HepG2 (cell line): Measurements from ENCODE around the gene GALNT17. TPM values are rescaled to one million over a fixed set of nuclear protein-coding genes. Genes with fewer than 3 reads are reported as not detected.
"Not testable (repeated sequence)": the region's sequence is repeated elsewhere in the genome, so short reads cannot be mapped to it uniquely, and the experiment has no call there.

Experiments
- ATAC-seq: fragments of 200-7000 bp; cut with Tn5 transposase; 3 replicates; pipeline ENCODE4 v1.9.1; 2020; ENCODE audit warnings: mild to moderate bottlenecking, moderate library complexity
- BruUV-seq: library from RNA; stranded (reverse); fragments of 400-500 nt; replicated peaks from 2 replicates; lab custom pipeline; 2021; lab: Mats Ljungman, UMichigan
- CTCF ChIA-PET: fragments of 300-600 bp; formaldehyde crosslinking; extraction: SDS; loops from one replicate; lab custom pipeline; 2021; ENCODE audit warnings: low total read pairs, inconsistent platforms, low intra/inter-chr PET ratio; lab: Yijun Ruan, JAX
- POLR2A ChIA-PET: fragments of 350-600 bp; sonication (Branson Sonifier 250); formaldehyde crosslinking; loops from one replicate; lab custom pipeline; 2020; ENCODE audit warnings: antibody characterized with exemption, inconsistent platforms; lab: Yijun Ruan, JAX
- DNase-seq: peaks from one replicate; pipeline ENCODE4 v3.0.0-alpha.2; 2015; ENCODE audit warnings: low spot score
- FAIRE-seq: peaks from 3 replicates; lab custom pipeline; 2011; peaks lifted over from hg19 to GRCh38; lab: Jason Lieb, UNC
- H2AFZ ChIP-seq: one replicate; pipeline ENCODE4 v1.6.1; 2011; ENCODE audit warnings: low read length, inconsistent platforms
- H3K27ac ChIP-seq: fragments of 300-600 bp; 3 replicates; pipeline ENCODE4 v1.8.0; 2011; ENCODE audit warnings: mixed run types, mild to moderate bottlenecking, mixed read lengths, low read length, inconsistent platforms; ENCODE audit not compliant: insufficient read depth; ENCODE audit errors: extremely low read length
- H3K27me3 ChIP-seq, 2 experiments: fragments of 200-600 bp in 1 of 2; 2 replicates in 1 of 2; 3 replicates in 1 of 2; pipeline versions ENCODE4 v1.6.0 to v1.8.0; 2011; ENCODE audit warnings: low read length in 2 of 2, mild to moderate bottlenecking in 2 of 2, moderate library complexity in 2 of 2, inconsistent platforms in 1 of 2; ENCODE audit not compliant: insufficient read depth in 2 of 2, control insufficient read depth in 1 of 2
- H3K36me3 ChIP-seq, 2 experiments: fragments of 200-600 bp in 1 of 2; replicated peaks in 1 of 2; 2 replicates in 1 of 2; 3 replicates in 1 of 2; pipeline versions ENCODE4 v1.5.1 to v1.8.0; 2011; ENCODE audit warnings: low read length in 2 of 2, inconsistent platforms in 1 of 2; ENCODE audit not compliant: insufficient read depth in 2 of 2, control insufficient read depth in 1 of 2
- H3K4me1 ChIP-seq: 2 replicates; pipeline ENCODE4 v1.5.1; 2012; ENCODE audit warnings: low read length, inconsistent platforms; ENCODE audit not compliant: insufficient read depth
- H3K4me2 ChIP-seq: 2 replicates; pipeline ENCODE4 v1.6.0; 2011; ENCODE audit warnings: low read depth, low read length, inconsistent platforms
- H3K4me3 ChIP-seq, 3 experiments: fragments of 200-600 bp in 1 of 3; sonication (generic), shearing (Covaris generic) in 1 of 3; replicated peaks in 1 of 3; 2 replicates each; pipeline ENCODE4 v1.5.1; 2011 to 2016; ENCODE audit warnings: low read length in 3 of 3, inconsistent platforms in 2 of 3, low read depth in 2 of 3, mild to moderate bottlenecking in 2 of 3, control low read depth in 1 of 3, mixed read lengths in 1 of 3; ENCODE audit not compliant: insufficient read depth in 1 of 3
- H3K79me2 ChIP-seq: one replicate; pipeline ENCODE4 v1.6.1; 2011; ENCODE audit warnings: low read length, inconsistent platforms; ENCODE audit not compliant: insufficient read depth
- H3K9ac ChIP-seq: 2 replicates; pipeline ENCODE4 v1.6.0; 2011; ENCODE audit warnings: mild to moderate bottlenecking, low read depth, low read length, inconsistent platforms; ENCODE audit not compliant: insufficient read depth
- H3K9me3 ChIP-seq: 2 replicates; pipeline ENCODE4 v1.5.1; 2012; ENCODE audit warnings: mild to moderate bottlenecking, low read length
- H4K20me1 ChIP-seq: 2 replicates; pipeline ENCODE4 v1.6.0; 2011; ENCODE audit warnings: inconsistent platforms, mild to moderate bottlenecking, low read length, moderate library complexity; ENCODE audit not compliant: insufficient read depth
- AGO2 ChIP-seq: fragments of 200-400 bp; formaldehyde crosslinking; optimal IDR thresholded peaks from 2 replicates; pipeline ENCODE3; 2017; ENCODE audit warnings: mild to moderate bottlenecking, low read depth, low read length, moderate library complexity
- CREM ChIP-seq, 2 experiments: sonication (generic) in 1 of 2; formaldehyde crosslinking in 1 of 2; IDR thresholded peaks; 2 replicates each; pipeline versions ENCODE4 v1.4.0 to v1.6.1; 2016 to 2020; ENCODE audit warnings: antibody characterized with exemption in 1 of 2, mild to moderate bottlenecking in 1 of 2, missing genetic modification reagents in 1 of 2
- ELF3 ChIP-seq: IDR thresholded peaks from 2 replicates; pipeline ENCODE4 v1.6.1; 2016; ENCODE audit warnings: missing genetic modification reagents, missing compliant biosample characterization
- MAF1 ChIP-seq: sonication (generic); formaldehyde crosslinking; IDR thresholded peaks from 2 replicates; pipeline ENCODE4 v1.5.0; 2020; ENCODE audit warnings: missing genetic modification reagents, borderline replicate concordance
- MAFF ChIP-seq: IDR thresholded peaks from 2 replicates; pipeline ENCODE4 v1.6.1; 2011; ENCODE audit warnings: low read depth, low read length, improper control_type of control experiment
- MAFK ChIP-seq, 2 experiments: IDR thresholded peaks in 1 of 2; conservative IDR thresholded peaks in 1 of 2; 2 replicates each; pipeline ENCODE4 v1.6.1; 2011; ENCODE audit warnings: improper control_type of control experiment in 2 of 2, low read length in 2 of 2
- MBD4 ChIP-seq: IDR thresholded peaks from 2 replicates; pipeline ENCODE4 v1.6.1; 2012; ENCODE audit warnings: low read length, inconsistent platforms, borderline replicate concordance
- MIER2 ChIP-seq: IDR thresholded peaks from 2 replicates; pipeline ENCODE4 v1.6.1; 2016; ENCODE audit warnings: missing biosample characterization, missing genetic modification reagents
- MZF1 ChIP-seq: sonication (generic); formaldehyde crosslinking; IDR thresholded peaks from 2 replicates; pipeline ENCODE4 v1.8.1; 2023; ENCODE audit warnings: mild to moderate bottlenecking, missing genetic modification reagents, borderline replicate concordance
- PAF1 ChIP-seq: IDR thresholded peaks from 2 replicates; pipeline ENCODE4 v1.6.1; 2016; ENCODE audit warnings: missing genetic modification reagents, missing compliant biosample characterization
- RXRB ChIP-seq: IDR thresholded peaks from 2 replicates; pipeline ENCODE4 v1.6.1; 2016; ENCODE audit warnings: borderline replicate concordance, missing genetic modification reagents, missing compliant biosample characterization
- SNRNP70 ChIP-seq: fragments of 200-400 bp; formaldehyde crosslinking; IDR thresholded peaks from 2 replicates; pipeline ENCODE4 v1.6.1; 2017; ENCODE audit warnings: mild to moderate bottlenecking, low read depth, low read length, moderate library complexity
- U2AF2 ChIP-seq: fragments of 200-400 bp; formaldehyde crosslinking; IDR thresholded peaks from 2 replicates; pipeline ENCODE4 v1.6.1; 2017; ENCODE audit warnings: low read depth, mild to moderate bottlenecking, low read length
- ZMYM4 ChIP-seq: sonication (generic); formaldehyde crosslinking; IDR thresholded peaks from 2 replicates; pipeline ENCODE4 v1.8.1; 2023; ENCODE audit warnings: mild to moderate bottlenecking, missing genetic modification reagents
- ZNF296 ChIP-seq: sonication (generic); formaldehyde crosslinking; conservative IDR thresholded peaks from 2 replicates; pipeline ENCODE4 v1.5.0; 2020; ENCODE audit warnings: mild to moderate bottlenecking, missing genetic modification reagents
- WGBS: methylation state at CpG from one replicate; pipeline ENCODE4 v1.1.6; 2017; ENCODE audit warnings: low lambda C conversion rate; 5-methylcytosine and 5-hydroxymethylcytosine counted together
- in situ Hi-C: cut with HindIII; loops from 2 replicates; pipeline ENCODE4 v1.10.0; 2017; ENCODE audit warnings: low pct_unique_long_range_greater_than_20kb; ENCODE audit not compliant: extremely low pct_ligation_motif_present
- intact Hi-C: fragments of 100-400 bp; cut with micrococcal nuclease; formaldehyde crosslinking; loops from one replicate; pipeline ENCODE4 v1.10.0; 2022; ENCODE audit not compliant: unreplicated experiment
- polyA plus RNA-seq, 8 experiments: library from polyadenylated mRNA; depleted of rRNA in 3 of 8; stranded (reverse) in 7 of 8; unstranded in 1 of 8; fragments of >200 nt; fragmentation: Illumina TruSeq in 4 of 8; extraction: Trizol in 4 of 8; gene quantifications; 2 replicates each; pipeline versions ENCODE4 v1.2.1 to v1.2.3, GENCODE V29; 2011 to 2016; ENCODE audit warnings: low read depth in 4 of 8, missing spikeins in 1 of 8, mixed read lengths in 1 of 8; ENCODE audit not compliant: insufficient read depth in 1 of 8
- total RNA-seq, 5 experiments: library from RNA; depleted of rRNA; stranded (reverse); fragments of >200 nt; fragmentation: Illumina TruSeq; extraction: Trizol; gene quantifications; 2 replicates each; pipeline ENCODE4 v1.2.3, GENCODE V29; 2016; ENCODE audit warnings: low read depth in 1 of 5
- TF ChIP-seq, protein P1 (sequence below): sonication (generic); formaldehyde crosslinking; IDR thresholded peaks from 2 replicates; pipeline ENCODE4 v1.5.0; 2020; ENCODE audit warnings: mild to moderate bottlenecking, missing genetic modification reagents
- TF ChIP-seq, protein P2 (sequence below): sonication (generic); formaldehyde crosslinking; IDR thresholded peaks from 2 replicates; pipeline ENCODE4 v1.4.0; 2020; ENCODE audit warnings: missing genetic modification reagents, borderline replicate concordance

The GALNT17 gene
- total and polyA plus RNA-seq, 2 of the 13 experiments (the other 11 are each of a cell fraction or from before 2014, with no cell fraction given) = not detected

DNA sequence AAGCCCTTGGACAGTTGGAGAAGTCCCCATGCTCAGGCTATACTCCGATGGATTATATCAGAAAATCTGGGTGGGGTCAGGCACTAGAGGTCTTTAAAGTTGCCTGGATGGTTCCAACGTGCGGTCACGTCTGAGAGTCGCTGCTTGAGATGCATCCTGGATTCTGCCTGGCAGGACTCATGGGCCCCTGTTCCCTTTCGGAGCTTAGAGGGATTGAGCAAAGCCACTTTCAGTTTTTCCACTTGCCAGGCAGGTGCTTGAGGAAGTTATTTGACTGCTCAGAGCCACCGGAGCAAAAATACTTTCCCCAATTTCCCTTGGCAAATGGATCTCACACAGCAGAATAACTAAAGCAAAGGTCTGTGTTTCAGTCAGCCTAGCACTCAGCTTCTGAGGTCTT lies 129.1 kb downstream of the GALNT17 start:
- no peaks in the 10 kb centered on the region; a peak in 1 of 5 replicates for H3K27me3 ChIP-seq
- no peak overlapping the region for H3K9ac ChIP-seq
- H3K79me2 ChIP-seq = no peaks in the 10 kb centered on the region
- no peaks in the 10 kb centered on the region for H3K36me3 ChIP-seq
- in situ Hi-C loops (no loop called here), intact Hi-C loops (no loop called here)
- ChIA-PET CTCF (no interaction called here), POLR2A (no interaction called here)
- FAIRE-seq (no peak), DNase-seq (no peak), ATAC-seq (no peak)
- TF ChIP-seq, protein P1, sequence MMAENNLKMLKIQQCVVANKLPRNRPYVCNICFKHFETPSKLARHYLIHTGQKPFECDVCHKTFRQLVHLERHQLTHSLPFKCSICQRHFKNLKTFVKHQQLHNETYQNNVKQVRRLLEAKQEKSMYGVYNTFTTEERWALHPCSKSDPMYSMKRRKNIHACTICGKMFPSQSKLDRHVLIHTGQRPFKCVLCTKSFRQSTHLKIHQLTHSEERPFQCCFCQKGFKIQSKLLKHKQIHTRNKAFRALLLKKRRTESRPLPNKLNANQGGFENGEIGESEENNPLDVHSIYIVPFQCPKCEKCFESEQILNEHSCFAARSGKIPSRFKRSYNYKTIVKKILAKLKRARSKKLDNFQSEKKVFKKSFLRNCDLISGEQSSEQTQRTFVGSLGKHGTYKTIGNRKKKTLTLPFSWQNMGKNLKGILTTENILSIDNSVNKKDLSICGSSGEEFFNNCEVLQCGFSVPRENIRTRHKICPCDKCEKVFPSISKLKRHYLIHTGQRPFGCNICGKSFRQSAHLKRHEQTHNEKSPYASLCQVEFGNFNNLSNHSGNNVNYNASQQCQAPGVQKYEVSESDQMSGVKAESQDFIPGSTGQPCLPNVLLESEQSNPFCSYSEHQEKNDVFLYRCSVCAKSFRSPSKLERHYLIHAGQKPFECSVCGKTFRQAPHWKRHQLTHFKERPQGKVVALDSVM (CRISPR knock-in tag) = no peak
- TF ChIP-seq AGO2 (no peak), MAFF (no peak), RXRB (no peak), MIER2 (CRISPR knock-in tag) (no peak), MAFK (conservative IDR thresholded peaks at IDR 0.05 in 1 of 2, IDR thresholded peaks at IDR 0.05 in 1 of 2; ENCODE audit: low read length in 2 of 2) (no peak), U2AF2 (no peak), CREM (IDR thresholded peaks at IDR 0.05) (no peak), CREM (CRISPR knock-in tag; IDR thresholded peaks at IDR 0.05) (no peak), ELF3 (CRISPR knock-in tag) (no peak), ZNF296 (CRISPR knock-in tag) (no peak), SNRNP70 (no peak), MAF1 (CRISPR knock-in tag) (no peak), ZMYM4 (CRISPR knock-in tag) (no peak), MZF1 (CRISPR knock-in tag) (no peak), MBD4 (no peak), PAF1 (CRISPR knock-in tag) (no peak)
- TF ChIP-seq, protein P2, sequence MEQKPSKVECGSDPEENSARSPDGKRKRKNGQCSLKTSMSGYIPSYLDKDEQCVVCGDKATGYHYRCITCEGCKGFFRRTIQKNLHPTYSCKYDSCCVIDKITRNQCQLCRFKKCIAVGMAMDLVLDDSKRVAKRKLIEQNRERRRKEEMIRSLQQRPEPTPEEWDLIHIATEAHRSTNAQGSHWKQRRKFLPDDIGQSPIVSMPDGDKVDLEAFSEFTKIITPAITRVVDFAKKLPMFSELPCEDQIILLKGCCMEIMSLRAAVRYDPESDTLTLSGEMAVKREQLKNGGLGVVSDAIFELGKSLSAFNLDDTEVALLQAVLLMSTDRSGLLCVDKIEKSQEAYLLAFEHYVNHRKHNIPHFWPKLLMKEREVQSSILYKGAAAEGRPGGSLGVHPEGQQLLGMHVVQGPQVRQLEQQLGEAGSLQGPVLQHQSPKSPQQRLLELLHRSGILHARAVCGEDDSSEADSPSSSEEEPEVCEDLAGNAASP (CRISPR knock-in tag) = no peak
- BruUV-seq = no TSS peak
- H3K4me1 ChIP-seq = no peaks in the 10 kb centered on the region
- H3K4me3 ChIP-seq = no peak overlapping the region
- no peak overlapping the region for H2AFZ ChIP-seq
- WGBS = 33% methylated on average over 1 of the region's 7 CpGs
- H4K20me1 ChIP-seq = no peaks in the 10 kb centered on the region
- no peak overlapping the region for H3K4me2 ChIP-seq
- peaks cover 27% of the 10 kb centered on the region for H3K9me3 ChIP-seq
- no peak overlapping the region for H3K27ac ChIP-seq

DNA sequence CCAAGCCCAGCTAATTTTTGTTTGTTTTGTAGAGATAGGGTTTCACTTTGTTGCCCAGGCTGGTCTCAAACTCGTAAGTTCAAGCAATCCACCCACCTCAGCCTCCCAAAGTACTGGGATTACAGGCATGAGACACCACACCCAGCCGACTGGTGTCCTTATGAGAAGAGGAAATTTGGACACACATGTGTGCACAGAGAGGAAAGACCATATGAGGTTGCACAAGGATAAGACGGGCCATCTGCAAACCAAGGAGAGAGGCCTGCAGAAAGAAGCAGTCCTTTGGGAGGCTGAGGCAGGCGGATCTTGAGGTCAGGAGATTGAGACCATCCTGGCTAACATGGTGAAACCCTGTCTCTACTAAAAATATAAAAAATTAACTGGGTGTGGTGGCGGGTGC lies 130.9 kb downstream of the GALNT17 start:
- intact Hi-C loops, CTCF ChIA-PET, POLR2A ChIA-PET, H3K9ac ChIP-seq, H3K27ac ChIP-seq, FAIRE-seq, H3K79me2 ChIP-seq, DNase-seq, H4K20me1 ChIP-seq, H2AFZ ChIP-seq, H3K4me2 ChIP-seq, H3K36me3 ChIP-seq, in situ Hi-C loops, H3K4me1 ChIP-seq, H3K4me3 ChIP-seq, ATAC-seq, BruUV-seq, H3K27me3 ChIP-seq: not testable (repeated sequence)
- WGBS = 9% methylated on average over 5 of the region's 5 CpGs
- peaks cover 15% of the 10 kb centered on the region; the same call in 1 of the 2 replicates for H3K9me3 ChIP-seq
